GM19328 (cell line): ENCODE data around the gene ATCAY.

Experiments
- ATAC-seq: cut with Tn5 transposase; IDR thresholded peaks from one replicate; pipeline ENCODE4 v1.9.1; 2021; ENCODE audit warnings: mild to moderate bottlenecking, moderate library complexity; ENCODE audit not compliant: unreplicated experiment

ATCAY gene, protein sequence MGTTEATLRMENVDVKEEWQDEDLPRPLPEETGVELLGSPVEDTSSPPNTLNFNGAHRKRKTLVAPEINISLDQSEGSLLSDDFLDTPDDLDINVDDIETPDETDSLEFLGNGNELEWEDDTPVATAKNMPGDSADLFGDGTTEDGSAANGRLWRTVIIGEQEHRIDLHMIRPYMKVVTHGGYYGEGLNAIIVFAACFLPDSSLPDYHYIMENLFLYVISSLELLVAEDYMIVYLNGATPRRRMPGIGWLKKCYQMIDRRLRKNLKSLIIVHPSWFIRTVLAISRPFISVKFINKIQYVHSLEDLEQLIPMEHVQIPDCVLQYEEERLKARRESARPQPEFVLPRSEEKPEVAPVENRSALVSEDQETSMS

DNA sequence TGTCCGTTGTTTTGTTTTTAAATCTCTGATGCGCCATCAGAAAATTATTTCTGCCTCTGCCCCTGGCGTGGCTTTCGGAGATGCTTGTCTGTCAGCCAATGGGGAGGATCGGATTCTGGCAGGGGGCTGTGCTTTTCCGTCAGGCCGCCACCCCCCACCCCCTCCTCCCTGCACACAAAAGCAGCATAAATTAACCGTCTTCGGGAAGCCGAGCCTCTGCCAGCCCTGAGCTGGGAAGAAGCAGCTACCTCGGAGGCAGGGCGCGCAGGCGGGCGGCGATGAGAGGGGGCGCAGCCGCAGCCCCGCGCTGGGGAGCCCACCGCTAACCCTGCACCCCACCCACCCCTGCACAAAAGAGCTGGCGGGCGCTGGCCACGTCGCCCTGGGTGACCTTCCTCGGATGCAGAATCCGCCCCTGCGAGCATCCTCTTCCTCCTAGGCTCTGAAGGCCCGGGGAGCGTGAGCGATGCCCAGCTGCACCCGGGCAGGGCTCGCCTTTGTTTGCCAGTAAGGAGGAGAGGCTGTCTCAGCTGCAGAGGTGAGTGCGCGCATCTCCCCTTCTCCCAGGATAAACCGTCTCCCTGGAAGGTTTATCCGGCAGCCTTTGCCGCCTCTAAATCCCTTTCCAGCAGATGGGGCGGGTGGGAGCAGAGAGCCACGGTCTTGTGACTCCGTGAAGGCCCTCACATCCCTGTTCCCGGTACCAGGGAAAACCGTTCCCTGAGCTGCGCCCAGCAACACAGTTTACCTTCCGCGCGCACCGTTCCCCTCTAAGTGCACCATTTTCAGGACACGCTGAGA lies at the start of gene ATCAY:
ATCAY (plus strand) TSS at position 215 of the 801 bp plus-strand sequence. CDS start 5,083 bp downstream, outside the sequence.
- ATAC-seq = no peak

DNA sequence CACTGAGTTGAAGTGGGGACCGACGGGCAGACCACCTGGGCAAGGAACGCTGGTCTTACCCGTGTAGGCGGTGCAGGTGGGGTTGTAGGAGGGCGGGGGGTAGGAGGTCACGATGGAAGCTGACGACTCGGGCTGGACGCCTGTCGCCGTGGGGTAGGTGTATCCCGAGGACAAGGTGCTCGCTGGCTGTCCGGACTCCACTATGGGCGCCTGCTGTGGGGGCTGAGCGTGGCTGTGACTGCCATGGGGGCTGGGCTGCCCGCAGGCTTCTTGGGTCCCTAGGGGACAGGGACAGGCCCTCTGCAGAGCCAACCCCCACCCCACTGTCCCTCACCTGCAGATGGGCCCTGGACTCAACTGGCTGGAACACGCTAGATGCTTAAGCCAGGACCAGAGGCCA lies 48.9 kb upstream of the ATCAY start:
- no peak for ATAC-seq

DNA sequence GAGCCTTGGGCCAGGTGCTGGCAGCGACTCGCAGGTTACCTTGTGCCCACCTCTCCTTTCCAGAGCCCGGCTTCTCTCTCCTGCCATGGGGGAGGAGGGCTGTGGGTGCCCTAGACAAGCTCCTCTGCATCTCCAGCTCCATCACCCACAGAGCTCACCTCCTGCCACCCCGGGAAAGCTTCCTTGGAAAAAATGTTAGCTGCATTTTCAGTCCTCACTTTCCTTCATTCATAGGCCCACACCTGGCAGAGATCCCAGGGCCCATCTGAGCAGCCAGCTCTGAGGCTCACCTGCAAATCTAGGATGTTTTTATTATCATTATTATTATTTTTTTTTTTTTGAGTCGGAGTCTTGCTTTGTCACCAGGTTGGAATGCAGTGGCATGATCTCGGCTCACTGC lies 48.5 kb upstream of the ATCAY start:
- ATAC-seq = no peak

DNA sequence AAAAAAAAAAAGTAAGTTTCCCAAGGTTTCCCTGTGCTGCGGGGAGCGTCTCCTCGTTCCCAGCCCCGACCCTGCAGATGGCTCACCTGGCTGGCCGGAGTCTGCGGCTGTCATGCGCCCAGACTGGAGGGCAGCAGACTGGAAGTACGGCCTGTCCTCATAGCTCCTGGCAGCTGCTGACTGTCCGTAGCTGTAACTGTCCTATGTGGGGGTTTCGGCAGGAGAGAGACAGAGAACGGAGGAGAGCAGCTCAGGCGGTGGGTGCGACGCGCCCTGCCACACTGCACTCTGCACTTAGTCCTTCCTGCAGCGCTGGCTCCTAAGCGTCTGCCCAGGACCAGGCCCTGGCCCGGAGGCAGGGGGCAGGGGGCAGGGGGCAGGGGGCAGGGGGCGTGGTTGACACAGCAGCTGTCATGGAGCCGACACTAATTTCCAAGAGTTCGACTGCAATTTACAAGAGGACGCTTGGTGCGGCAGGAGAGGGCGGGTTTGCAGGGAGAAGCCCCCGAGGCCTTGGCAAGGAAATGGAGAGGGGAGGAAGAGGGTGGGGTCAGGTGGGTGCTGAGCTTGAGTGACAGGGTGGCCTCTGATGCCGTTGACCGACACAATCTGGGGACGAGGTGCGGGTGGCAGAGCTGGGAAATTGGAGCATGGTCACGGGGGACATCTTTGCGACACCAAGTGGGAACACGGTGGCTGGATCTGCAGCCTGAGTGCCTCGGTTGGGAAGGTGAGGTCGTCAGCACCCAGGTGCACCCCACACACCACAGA lies 46.7 kb upstream of the ATCAY start:
- ATAC-seq = no peak

DNA sequence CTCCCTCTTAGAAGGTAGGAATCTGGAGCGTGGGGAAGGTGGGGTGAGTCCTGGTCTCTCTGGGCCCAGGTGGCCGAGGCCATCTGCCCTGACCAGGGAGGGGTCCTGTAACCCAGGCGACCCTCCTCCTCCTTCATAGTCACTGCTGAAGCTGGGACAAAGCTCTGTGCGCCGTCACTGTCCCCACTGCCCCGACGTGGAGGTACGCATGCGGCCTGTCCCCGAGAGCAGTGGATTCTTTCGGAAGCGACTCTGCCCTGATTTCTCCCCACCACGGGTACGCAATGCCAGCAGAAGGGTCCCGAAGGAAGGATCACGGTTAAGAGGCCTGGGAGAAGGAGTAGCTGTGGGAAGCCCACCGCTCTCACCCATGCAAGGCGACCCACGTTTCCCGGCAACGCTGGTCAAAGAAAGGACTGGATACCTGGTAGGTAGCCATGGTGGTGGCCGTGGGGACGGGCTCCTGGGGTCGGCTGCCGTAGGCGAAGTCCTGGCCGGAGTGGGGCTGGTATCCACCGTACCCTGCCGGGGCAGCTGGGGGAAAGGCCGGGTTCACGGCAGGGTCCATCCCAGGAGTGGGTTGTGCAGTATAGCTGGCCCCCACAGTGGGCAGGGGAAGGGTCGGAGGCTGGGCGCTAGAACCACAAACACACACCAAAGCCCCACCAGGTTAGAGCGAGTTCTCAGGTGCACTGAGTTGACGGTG lies 46.0 kb upstream of the ATCAY start:
- no peak for ATAC-seq

DNA sequence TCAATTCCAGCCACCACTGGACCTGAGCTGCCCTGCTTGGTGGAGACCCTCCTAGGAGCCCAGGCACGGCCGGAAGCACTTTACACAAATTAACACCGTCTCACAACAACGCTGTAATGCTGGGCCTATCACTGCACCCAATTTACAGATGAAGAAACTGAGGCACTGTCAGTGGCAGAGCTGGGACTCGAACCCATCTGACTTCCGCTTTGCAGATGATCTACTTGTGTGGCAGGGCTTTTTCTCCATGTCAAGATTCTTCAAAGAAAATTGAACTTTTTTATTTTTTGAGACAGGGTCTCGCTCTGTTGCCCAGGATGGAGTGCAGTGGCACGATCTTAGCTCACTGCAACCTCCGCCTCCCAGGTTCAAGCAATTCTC lies 45.4 kb upstream of the ATCAY start:
- ATAC-seq = no peak

DNA sequence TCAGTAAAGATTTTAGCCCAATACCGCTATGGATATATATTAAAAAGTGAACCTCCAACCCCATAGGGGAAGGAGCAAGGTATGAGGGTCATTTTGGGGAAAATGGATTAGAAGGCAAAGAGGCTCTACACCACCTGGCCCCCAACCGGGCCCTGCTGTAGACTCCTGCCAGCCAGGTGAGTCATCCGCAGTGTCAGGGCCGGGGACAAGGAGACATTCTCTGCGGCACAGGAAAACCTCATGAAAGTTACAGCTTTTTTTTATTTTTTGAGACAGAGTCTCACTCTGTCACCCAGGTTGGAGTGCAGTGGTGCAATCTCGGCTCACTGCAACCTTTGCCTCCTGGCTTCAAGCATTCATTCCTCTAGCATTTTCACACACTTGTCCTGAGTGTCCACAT lies 43.6 kb upstream of the ATCAY start:
- ATAC-seq = no peak

DNA sequence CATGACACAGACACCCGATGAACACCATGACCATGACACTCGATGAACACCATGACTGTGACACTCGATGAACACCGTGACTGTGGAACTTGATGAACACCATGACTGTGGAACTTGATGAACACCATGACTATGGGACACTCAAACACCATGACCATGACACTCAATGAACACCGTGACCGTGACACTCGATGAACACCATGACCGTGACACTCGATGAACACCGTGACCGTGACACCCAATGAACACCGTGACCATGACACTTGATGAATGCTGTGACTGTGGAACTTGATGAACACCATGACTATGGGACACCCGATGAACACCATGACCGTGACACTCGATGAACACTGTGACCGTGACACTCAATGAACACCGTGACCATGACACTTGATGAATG lies 43.2 kb upstream of the ATCAY start:
- no peak for ATAC-seq

DNA sequence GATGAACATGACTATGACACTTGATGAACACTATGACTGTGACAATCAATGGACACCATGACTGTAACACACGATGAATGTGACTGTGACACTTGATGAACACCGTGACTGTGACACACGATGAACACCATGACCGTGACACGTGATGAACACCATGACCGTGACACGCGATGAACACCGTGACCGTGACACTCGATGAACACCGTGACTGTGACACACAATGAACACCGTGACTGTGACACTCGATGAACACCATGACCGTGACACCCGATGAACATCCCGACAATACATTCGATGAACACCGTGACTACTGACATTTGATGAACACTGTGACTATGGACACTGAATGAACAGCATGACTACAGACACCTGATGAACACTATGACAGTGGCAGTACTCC lies 42.6 kb upstream of the ATCAY start:
- ATAC-seq = no peak

DNA sequence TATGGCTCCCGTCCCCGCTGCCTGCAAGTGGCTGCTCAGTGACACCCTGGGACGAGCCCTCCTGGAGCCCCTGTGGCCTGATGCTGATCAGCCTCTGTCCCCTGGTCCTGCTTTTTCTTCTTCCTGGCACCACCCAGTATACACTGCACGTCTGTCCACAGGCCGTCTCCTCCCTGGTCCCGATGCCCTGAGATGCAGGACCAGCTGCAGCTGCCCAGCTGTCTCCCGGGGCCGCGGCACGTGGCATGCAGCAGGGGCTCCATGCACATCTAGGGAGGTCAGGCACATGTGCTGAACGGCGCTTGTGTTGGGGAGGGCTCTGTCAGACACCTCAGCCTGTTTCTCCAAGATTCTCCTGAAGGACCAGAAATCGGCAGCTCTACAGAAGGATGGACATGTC lies 41.8 kb upstream of the ATCAY start:
- no peak for ATAC-seq

DNA sequence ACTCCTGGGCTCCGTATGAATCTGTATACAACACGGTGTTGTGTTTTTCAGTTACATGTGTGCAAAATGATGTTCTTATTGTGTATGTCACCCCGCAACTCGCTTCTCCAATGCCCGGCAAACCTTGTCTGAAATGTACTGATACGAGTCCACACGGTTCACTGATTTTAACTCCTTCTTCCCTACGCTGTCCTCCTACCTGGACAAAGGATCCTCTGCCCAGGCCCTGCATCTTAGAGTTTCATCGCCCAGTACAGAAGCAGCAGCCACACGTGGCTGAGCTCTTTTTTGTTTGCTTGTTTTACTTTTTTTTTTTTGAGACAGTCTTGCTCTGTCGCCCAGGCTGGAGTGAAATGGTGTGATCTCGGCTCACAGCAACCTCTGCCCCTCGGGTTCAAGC lies 40.5 kb upstream of the ATCAY start:
- ATAC-seq = no peak

DNA sequence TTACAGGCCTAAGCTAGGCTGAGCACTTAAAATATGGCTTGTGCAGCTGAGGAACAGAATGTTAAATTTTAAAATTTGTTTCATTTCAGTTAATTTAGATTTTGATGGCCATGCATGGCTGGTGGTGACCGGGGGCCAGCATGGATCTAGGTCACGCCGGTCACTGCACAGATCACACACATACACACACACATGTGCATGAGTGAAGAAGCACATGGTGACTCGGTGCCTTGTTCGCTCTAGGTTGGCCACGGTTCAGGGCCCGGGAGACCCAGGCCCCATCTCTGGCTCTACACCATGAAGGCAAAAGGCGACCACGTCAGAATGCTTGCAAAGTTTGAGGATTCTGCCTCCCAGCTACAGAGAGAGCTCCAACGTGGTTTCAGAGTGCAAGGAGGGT lies 39.7 kb upstream of the ATCAY start:
- no peak for ATAC-seq

DNA sequence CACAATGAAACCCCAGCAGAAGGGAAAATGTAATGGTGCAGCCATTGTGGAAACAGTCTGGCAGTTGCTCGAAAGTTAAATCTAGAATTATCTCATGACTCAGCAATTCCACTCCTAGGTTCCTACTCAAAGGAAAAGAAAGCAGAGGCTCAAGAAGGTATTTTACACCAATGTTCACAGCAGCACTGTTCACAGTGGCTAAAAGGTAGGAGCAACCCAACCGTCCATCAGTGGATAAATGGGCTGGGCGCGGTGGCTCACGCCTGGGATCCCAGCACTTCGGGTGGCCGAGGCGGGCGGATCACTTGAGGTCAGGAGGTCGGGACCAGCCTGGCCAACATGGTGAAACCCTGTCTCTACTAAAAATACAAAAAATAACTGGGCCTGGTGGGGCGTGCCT lies 37.5 kb upstream of the ATCAY start:
- no peak for ATAC-seq

DNA sequence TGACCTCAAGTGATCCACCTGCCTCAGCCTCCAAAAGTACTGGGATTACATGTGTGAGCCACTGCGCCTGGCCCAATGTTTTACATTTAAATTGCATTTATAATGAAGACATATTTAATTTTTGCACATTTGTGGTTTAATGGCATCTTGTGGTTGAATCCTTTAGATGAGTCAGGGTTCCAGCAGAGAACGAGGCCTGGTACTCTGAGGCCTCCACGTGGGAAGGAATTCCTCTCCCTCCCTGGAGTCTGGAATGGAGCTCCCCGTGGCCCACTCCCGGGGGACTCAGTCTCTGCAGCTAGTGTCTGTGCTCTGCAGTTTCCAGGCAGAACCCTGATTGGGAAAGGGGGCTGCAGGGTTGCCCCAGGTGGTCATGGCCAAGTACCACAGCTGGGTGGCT lies 35.9 kb upstream of the ATCAY start:
- no peak for ATAC-seq

DNA sequence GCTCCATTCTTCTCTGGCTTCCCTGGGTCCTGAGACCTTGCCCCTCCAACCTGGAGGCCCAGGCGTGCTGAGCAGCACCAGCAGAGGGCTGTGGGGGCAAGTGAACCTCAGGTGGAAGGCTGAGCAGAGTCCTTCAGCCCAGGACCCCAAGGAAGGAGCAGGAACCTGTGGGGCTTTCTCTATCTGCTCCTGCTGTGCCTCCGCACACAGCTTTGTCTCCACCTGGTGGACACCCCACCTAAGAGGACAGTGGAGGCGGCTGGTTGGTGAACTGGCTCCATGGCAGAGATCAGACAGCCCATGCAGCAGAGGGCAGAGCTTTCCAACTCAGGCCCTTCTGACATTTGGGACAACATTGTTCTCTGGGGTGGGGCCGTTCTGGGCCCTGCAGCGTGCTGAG lies 31.4 kb upstream of the ATCAY start:
- ATAC-seq = no peak

DNA sequence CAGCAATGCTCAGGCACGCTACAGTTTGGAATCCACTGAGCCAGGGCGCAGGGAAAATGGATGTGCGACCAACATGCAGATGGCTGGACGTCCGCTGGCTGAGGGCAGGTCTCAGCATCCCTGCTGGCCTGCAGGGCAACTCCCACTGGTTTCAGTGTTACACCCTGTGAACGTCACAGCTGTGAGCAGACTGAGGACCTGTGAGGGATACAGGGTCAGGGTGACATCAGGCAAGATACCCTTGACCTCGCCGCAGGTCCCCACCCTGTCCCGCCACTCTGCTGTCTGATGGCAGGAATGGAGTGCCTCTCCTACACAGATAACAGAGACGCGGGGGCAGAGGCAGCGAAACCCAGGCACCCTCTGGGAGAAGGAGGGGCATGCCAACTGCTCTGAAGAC lies 30.7 kb upstream of the ATCAY start:
- ATAC-seq = no peak

DNA sequence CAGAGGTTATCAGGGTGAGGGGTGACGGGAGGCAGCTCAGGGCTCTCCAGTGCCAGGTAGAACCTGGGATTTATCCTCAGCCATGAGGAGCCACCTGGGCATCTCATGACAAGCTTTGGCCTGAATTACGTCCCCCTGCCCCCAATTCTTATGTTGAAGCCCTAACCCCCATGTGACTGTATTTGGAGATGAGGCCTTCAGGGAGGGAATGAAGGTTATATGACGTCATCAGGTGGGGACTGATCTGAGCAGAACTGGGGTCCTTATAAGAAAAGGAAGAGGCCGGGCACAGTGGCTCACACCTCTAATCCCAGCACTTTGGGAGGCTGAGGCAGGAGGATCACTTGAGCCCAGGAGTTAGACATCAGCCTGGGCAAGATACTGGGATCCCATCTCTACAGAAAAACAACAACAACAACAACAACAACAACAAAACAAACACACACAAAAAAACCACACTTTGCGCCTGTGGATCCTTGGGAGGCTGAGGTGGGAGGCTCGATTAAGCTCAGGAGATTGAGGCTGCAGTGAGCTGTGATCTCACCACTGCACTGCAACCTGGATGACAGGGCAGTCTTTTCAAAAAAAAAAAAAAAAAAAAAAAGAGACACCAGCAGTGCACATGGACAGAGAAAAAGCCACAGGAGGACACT lies 30.0 kb upstream of the ATCAY start:
- ATAC-seq = no peak

DNA sequence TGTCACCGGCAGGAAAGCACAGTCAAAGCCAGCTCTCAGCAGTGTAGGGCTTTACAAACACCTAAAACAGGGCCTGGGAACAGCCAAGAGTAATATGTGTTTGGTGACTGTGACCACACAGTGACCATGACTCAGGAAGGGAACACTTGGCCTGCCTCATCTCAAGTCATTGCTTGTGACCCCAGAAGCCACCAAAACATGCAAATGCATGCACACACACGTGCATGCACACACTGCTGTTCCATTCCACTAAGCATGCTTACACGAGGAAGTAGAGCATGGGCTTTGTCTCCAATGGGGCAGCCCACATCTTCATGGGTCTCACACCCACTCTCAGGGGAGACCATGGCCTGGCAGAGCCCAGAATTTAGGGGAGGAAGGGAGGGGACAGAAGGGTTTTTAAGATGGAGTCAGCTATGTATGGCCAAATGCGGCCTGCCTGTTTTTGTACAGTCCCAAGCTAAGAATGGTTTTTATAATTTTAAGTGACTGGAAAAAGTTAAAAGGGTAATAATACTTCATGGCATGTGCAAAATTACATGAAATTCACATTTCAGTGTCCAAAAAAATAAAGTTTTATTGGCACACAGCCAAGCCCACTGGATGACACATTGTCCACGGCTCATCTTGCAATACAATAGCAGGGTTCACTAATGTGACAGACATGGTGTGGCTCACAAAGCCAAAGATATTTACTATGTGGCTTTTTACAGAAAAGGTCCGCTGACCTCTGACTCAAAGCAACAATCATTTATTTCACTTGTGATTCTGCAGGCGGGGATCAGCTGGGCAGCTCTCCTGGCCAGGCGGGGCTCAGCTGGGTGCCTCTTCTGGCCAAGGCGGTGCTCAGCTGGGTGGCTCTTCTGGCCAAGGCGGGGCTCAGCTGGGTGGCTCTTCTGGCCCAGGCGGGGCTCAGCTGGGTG lies 29.0 kb upstream of the ATCAY start:
- ATAC-seq = no peak

DNA sequence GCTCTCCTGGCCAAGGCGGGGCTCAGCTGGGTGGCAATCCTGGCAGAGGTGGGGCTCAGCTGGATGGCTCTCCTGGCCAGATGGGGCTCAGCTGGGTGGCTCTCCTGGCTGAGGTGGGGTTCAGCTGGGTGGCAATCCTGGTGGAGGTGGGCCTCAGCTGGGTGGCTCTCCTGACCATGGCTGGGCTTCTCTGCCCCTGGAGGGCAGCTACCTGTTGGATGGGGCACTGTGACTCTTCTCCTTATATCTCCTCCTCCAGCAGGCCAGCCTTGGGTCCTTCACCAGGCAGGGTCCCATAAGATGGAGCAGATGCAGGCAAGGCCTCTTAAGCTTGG lies 28.3 kb upstream of the ATCAY start:
- no peak for ATAC-seq
